ENCODE data around the gene ADISSP. TPM values are rescaled to one million over a fixed set of nuclear protein-coding genes. Genes with fewer than 3 reads are reported as not detected.
A peak's percentile ranks its signal among the peaks of the same experiment; 100 is the strongest.

ADISSP gene
- total RNA-seq, 1 experiment from 2014 or later: 73.8 TPM

- peak; percentile 45 for DNase-seq (ENCODE audit: low read depth)
- in situ Hi-C loops (cut with HindIII; ENCODE audit: low pct_unique_long_range_greater_than_20kb, low sequenced_read_pairs): no loop called here
Observed at GRCh38 chr20:3710703-3711483, 56.7 kb downstream of the ADISSP start.

DNA sequence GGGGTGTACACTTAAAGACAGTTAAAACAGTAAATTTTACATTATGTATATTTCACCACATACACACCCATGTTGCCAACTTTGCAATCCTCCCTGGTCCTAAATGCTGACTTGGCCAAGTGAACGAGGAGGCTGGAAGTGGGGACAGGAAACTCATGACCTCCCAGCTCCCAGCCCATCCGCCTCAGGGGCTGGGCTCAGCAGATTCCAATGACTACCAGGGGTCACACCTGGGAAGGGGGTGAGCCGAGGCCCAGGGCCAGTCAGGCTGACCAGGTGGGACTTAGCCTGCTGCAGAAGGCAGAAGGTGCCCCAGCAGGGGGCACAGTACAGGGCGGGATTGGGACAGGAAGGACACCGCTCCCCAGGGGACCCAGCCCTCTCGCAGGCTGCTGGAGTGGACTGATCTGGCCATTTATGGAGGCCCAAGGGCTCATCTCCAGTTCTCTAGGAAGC, 57.5 kb downstream of the ADISSP start:
- in situ Hi-C loops (cut with HindIII; ENCODE audit: low pct_unique_long_range_greater_than_20kb, low sequenced_read_pairs): no loop called here
- DNase-seq (ENCODE audit: low read depth): no peak

DNA sequence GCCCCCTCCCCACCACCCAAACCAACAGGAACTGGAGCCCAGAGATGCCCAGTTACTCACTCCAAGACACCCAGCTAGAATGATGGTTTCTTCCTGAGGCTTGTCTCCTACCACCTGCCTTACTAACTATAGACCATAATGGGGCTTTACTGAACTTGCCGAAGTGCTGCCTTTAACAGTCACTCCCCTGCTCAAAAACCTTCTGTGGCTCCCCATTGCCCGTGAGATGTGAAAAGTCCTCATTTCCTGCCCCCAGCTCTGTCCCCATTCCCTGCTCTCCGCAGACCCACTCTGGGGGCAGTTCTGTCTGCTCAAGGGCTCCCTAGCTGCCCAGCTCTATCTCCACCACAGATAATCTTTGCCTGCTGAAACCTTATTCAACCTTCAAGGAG, 60.0 kb downstream of the ADISSP start:
- in situ Hi-C loops (cut with HindIII; ENCODE audit: low pct_unique_long_range_greater_than_20kb, low sequenced_read_pairs): no loop called here
- DNase-seq (ENCODE audit: low read depth): no peak

GRCh38 chr20:3706774-3707507, 60.6 kb downstream of the ADISSP start:
- in situ Hi-C loops (cut with HindIII; ENCODE audit: low pct_unique_long_range_greater_than_20kb, low sequenced_read_pairs): no loop called here
- DNase-seq (ENCODE audit: low read depth): no peak

GRCh38 chr20:3705970-3706739, 61.4 kb downstream of the ADISSP start:
- no peak for DNase-seq (ENCODE audit: low read depth)
- in situ Hi-C loops (cut with HindIII; ENCODE audit: low pct_unique_long_range_greater_than_20kb, low sequenced_read_pairs): no loop called here

DNA sequence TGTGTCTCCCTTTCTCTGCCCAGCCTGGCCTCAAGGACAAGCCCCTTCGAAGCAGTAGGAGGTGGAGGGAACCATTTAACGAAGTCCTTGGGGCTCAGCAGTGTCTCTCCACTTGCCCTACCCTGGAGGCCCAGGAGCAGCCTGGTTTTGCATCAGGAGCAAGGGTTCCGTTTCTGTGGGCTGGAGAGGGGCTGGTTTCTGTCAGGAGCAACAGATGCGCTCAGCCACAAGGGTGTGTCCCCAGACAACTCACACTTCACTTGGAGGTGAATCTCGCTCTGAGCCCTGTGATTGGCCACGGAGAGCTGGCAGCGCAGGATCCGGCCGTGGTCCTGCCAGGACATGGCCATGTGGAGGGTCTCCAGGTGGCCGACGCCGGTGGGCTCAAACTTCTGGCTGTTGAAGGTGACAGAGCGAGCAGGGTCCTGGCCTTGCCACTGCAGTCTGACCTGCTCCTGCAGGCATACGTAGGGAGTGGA, 62.0 kb downstream of the ADISSP start:
- no peak for DNase-seq (ENCODE audit: low read depth)
- in situ Hi-C loops (cut with HindIII; ENCODE audit: low pct_unique_long_range_greater_than_20kb, low sequenced_read_pairs): no loop called here

DNA sequence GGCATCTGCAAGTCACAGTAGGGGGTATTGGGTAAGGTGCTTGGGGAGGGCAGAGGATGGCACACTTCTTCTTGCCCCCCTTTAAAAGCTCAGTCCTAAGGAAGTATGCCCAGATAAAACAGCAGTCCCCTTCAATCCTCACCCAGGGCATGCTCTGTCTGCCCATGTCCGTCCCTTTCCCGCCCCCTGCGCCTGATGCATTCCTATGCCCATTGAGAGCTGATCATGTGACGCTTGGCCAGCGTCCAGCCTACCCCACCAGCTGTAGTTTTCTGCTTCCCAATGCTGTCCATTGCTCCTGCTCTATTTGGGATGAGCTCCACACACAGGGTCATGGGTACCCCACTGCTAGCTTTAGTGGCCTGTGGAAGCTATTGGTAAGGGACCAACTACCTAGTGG, 63.5 kb downstream of the ADISSP start:
- in situ Hi-C loops (cut with HindIII; ENCODE audit: low pct_unique_long_range_greater_than_20kb, low sequenced_read_pairs): no loop called here
- DNase-seq (ENCODE audit: low read depth): no peak

Other genes starting within 250 kb of the ADISSP start
- not detected in 2 replicates for gene GFRA4, start 104.4 kb downstream of the ADISSP start, total RNA-seq (2014; rRNA removed; shearing (Covaris generic); ENCODE audit: low replicate concordance)
- not detected in 2 replicates for gene ADAM33, start 85.7 kb downstream of the ADISSP start, total RNA-seq (2014; rRNA removed; shearing (Covaris generic); ENCODE audit: low replicate concordance)
- not detected in 2 replicates for gene SIGLEC1, start 55.2 kb downstream of the ADISSP start, total RNA-seq (2014; rRNA removed; shearing (Covaris generic); ENCODE audit: low replicate concordance)
- gene HSPA12B, start 35.1 kb downstream of the ADISSP start, total RNA-seq (2014; rRNA removed; shearing (Covaris generic); ENCODE audit: low replicate concordance): not detected in 2 replicates
- gene SPEF1, start 13.7 kb upstream of the ADISSP start, total RNA-seq (2014; rRNA removed; shearing (Covaris generic); ENCODE audit: low replicate concordance): 0.54 and 3.5 TPM in 2 replicates
- gene CENPB, start 19.0 kb upstream of the ADISSP start, total RNA-seq (2014; rRNA removed; shearing (Covaris generic); ENCODE audit: low replicate concordance): 101 and 105 TPM in 2 replicates
- gene CDC25B, start 28.6 kb upstream of the ADISSP start, total RNA-seq (2014; rRNA removed; shearing (Covaris generic); ENCODE audit: low replicate concordance): 33.0 and 34.1 TPM in 2 replicates
- gene AP5S1, start 52.8 kb upstream of the ADISSP start, total RNA-seq (2014; rRNA removed; shearing (Covaris generic); ENCODE audit: low replicate concordance): 18.4 and 31.0 TPM in 2 replicates
- 10.0 and 12.1 TPM in 2 replicates for gene MAVS, start 79.1 kb upstream of the ADISSP start, total RNA-seq (2014; rRNA removed; shearing (Covaris generic); ENCODE audit: low replicate concordance)
- 48.8 TPM in 2 replicates for gene PANK2, start 121.6 kb upstream of the ADISSP start, total RNA-seq (2014; rRNA removed; shearing (Covaris generic); ENCODE audit: low replicate concordance)
- 2.6 and 17.3 TPM in 2 replicates for gene RNF24, start 247.8 kb upstream of the ADISSP start, total RNA-seq (2014; rRNA removed; shearing (Covaris generic); ENCODE audit: low replicate concordance)

All from Caki2 (cell line).